Dermis microvascular lymphatic vessel endothelial cell (primary cell): ENCODE data around the gene DNMBP. TPM values are rescaled to one million over a fixed set of nuclear protein-coding genes. Genes with fewer than 3 reads are reported as not detected.

Experiments used
- DNase-seq, 2 donors: peaks; one replicate each; pipeline versions ENCODE4 v3.0.0 to v3.0.0-alpha.2; 2010; ENCODE audit warnings: low read depth in 2 of 2
- total RNA-seq: library from RNA; depleted of rRNA; stranded (reverse); fragments of >200 nt; gene quantifications from 2 replicates; pipeline ENCODE4 v1.2.1, GENCODE V29; 2014

DNMBP gene
- total RNA-seq, 1 donor from 2014 or later = 21.3 TPM

DNA sequence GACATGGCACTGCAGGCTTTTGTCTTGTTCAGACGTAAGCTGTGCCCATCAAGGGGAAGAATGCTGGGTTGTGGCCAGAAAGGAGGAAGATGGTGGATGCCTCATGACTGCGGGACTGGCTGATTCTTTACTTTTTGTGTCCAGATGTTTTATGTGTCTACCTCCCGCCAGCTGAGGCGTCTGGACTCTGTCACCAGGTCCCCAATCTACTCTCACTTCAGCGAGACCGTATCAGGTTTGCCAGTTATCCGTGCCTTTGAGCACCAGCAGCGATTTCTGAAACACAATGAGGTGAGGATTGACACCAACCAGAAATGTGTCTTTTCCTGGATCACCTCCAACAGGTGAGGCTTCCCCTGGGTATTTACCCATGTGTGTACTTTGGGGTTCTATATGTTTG, 173.8 kb downstream of the DNMBP start:
- DNase-seq = no peak

DNA sequence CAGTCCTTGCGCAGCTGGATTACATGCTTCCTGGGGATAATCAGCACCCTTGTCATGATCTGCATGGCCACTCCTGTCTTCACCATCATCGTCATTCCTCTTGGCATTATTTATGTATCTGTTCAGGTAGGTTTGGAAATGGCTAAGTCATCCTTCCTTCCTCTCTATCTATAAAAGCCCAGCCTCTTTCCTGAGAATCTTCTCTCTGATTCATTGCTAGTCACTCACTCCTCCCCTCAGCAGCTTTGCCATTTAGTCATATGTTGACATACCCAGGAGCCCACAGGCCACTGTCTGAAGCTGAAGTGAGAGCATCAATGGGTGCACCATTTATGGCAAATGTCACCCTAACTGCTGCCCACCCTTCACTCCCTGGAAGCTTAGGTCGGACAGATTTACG, 175.3 kb downstream of the DNMBP start:
- DNase-seq = peak; percentile 51 to 55

DNA sequence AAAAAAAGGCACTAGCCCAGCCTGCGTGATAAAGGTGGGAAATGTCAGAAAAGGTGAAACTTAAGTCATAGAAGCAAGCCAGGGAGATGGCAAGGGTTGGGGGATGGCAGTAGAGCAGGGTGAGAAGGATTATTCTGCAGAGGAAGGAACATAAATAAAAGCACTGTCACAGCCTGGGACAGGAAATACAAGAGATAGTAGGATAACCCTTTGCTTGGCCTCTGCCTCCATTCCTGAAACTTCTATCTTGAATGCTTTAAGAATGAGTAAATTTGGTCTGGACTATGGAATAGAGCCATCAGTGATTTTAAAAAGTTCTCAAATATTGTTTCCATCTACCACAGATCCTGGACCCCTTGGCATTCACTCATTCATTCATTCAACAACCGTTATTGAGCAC, 177.3 kb downstream of the DNMBP start:
- no peak for DNase-seq

DNA sequence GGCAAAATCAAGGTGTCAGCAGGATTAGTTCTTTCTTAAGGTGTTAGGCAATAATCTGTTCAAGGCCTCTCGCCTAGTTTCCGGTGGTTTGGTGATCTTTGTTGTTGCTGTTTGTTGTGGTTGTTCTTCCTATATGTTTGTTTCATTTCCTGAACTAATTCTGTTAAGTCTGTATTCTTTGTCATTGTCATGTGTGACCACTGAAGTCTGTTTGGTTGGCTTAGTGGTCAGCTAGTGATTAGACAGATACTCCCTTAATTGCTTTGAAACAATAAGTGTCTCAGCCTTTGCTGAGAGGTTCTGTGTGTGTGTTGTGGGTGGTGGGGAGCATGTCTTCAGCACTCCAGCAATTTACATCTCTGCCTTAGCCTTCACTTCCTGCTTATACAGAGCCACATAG, 181.3 kb downstream of the DNMBP start:
- no peak for DNase-seq

DNA sequence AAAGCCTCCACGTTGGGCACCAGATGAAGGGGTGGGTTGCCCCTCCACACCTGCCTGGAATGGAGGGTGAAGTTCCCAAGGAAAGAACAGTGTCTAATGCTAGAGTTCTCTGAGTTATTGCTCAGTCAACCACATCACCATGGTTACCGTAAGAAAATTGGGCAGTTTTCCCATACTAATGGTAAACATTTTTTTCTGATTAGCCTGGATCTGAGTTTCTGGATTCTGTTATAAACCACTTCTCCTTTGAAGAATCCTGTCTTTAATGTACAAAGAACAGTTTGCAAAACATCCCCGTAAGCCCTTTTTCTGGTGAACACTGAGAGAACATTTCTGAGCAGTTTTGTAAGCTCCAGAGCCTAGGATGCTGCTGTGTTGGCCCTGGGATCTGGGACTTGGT, 181.8 kb downstream of the DNMBP start:
- DNase-seq = no peak

Other genes starting within 250 kb of the DNMBP start
- gene ABCC2, start 227.3 kb downstream of the DNMBP start, total RNA-seq = 0.39 and 0.51 TPM in 2 replicates
- gene CPN1, start 71.9 kb upstream of the DNMBP start, total RNA-seq = not detected in 2 replicates
- gene ERLIN1, start 176.1 kb upstream of the DNMBP start, total RNA-seq = 28.4 and 33.6 TPM in 2 replicates
- 16.2 and 19.1 TPM in 2 replicates for gene CHUK, start 219.6 kb upstream of the DNMBP start, total RNA-seq